Neural cell (in vitro differentiated cells): ENCODE results near the gene COBL. TPM values are rescaled to one million over a fixed set of nuclear protein-coding genes. Genes with fewer than 3 reads are reported as not detected.

Source experiments
- H2AFZ ChIP-seq: fragments of 200-600, 300-800 bp; sonication (generic), shearing (Covaris generic); 2 replicates; pipeline ENCODE4 v1.6.0; 2014; ENCODE audit warnings: low read depth, mild to moderate bottlenecking, antibody characterized with exemption, low read length, moderate library complexity
- H3F3A ChIP-seq: fragments of 200-600 bp; shearing (Covaris generic); 2 replicates; pipeline ENCODE4 v1.6.1; 2016; ENCODE audit warnings: mild to moderate bottlenecking, moderate library complexity, mixed read lengths, antibody characterized with exemption, low read length; ENCODE audit not compliant: insufficient read depth, poor library complexity, severe bottlenecking
- H3K27ac ChIP-seq: fragments of 200-600, 300-800 bp; sonication (generic), shearing (Covaris generic); 2 replicates; pipeline ENCODE4 v1.5.1; 2014; ENCODE audit warnings: mild to moderate bottlenecking, low read length, moderate library complexity
- H3K27me3 ChIP-seq: fragments of 300-800, 200-600 bp; sonication (generic), shearing (Covaris generic); 2 replicates; pipeline ENCODE4 v1.6.0; 2014; ENCODE audit warnings: mild to moderate bottlenecking, low read depth, low read length, moderate library complexity; ENCODE audit not compliant: insufficient read depth
- H3K36me3 ChIP-seq: fragments of 300-800, 200-600 bp; sonication (generic), shearing (Covaris generic); 2 replicates; pipeline ENCODE4 v1.5.1; 2014; ENCODE audit warnings: mild to moderate bottlenecking, antibody characterized with exemption, low read length, moderate library complexity; ENCODE audit not compliant: insufficient read depth
- H3K4me2 ChIP-seq: fragments of 300-800, 200-600 bp; sonication (generic), shearing (Covaris generic); 2 replicates; pipeline ENCODE4 v1.6.0; 2014; ENCODE audit warnings: mild to moderate bottlenecking, low read length
- H3K4me3 ChIP-seq: fragments of 300-800, 200-600 bp; sonication (generic), shearing (Covaris generic); 2 replicates; pipeline ENCODE4 v1.5.1; 2014; ENCODE audit warnings: mild to moderate bottlenecking, low read length, moderate library complexity
- H3K79me2 ChIP-seq: fragments of 200-600 bp; shearing (Covaris generic); replicated peaks from 2 replicates; pipeline ENCODE4 v1.6.0; 2014; ENCODE audit warnings: mild to moderate bottlenecking, low read length, moderate library complexity; ENCODE audit not compliant: insufficient read depth
- H3K9ac ChIP-seq: fragments of 300-800, 200-600 bp; sonication (generic), shearing (Covaris generic); 2 replicates; pipeline ENCODE4 v1.6.1; 2016; ENCODE audit warnings: mild to moderate bottlenecking, low read length, mixed read lengths
- H3K9me2 ChIP-seq: fragments of 200-600 bp; shearing (Covaris generic); 2 replicates; pipeline ENCODE4 v1.6.1; 2016; ENCODE audit warnings: mild to moderate bottlenecking, low read length, mixed read lengths; ENCODE audit not compliant: insufficient read depth
- H3K9me3 ChIP-seq: fragments of 200-600, 300-800 bp; sonication (generic), shearing (Covaris generic); 2 replicates; pipeline ENCODE4 v1.6.1; 2016; ENCODE audit warnings: mild to moderate bottlenecking, mixed run types, low read length, moderate library complexity, mixed read lengths
- H4K20me1 ChIP-seq: fragments of 200-600 bp; shearing (Covaris generic); 2 replicates; pipeline ENCODE4 v1.6.1; 2016; ENCODE audit warnings: mild to moderate bottlenecking, mixed run types; ENCODE audit not compliant: insufficient read depth
- EP300 ChIP-seq: fragments of 450-650 bp; conservative IDR thresholded peaks from 2 replicates; pipeline ENCODE4 v1.6.1; 2014; ENCODE audit warnings: antibody characterized with exemption, mild to moderate bottlenecking, moderate library complexity; ENCODE audit not compliant: poor library complexity, severe bottlenecking
- EZH2 ChIP-seq: fragments of 200-600, 300-800 bp; shearing (Covaris generic), sonication (generic); IDR thresholded peaks from 2 replicates; pipeline ENCODE4 v1.6.1; 2014; ENCODE audit warnings: antibody characterized with exemption, low read length, borderline replicate concordance, mild to moderate bottlenecking; ENCODE audit not compliant: insufficient read depth, poor library complexity, severe bottlenecking
- MXI1 ChIP-seq: fragments of 450-650 bp; conservative IDR thresholded peaks from 2 replicates; pipeline ENCODE4 v1.6.1; 2014; ENCODE audit warnings: antibody characterized with exemption, mild to moderate bottlenecking; ENCODE audit not compliant: poor library complexity, severe bottlenecking
- POLR2AphosphoS5 ChIP-seq: IDR thresholded peaks from 2 replicates; pipeline ENCODE4 v1.6.1; 2012
- RAD21 ChIP-seq: fragments of 450-650 bp; conservative IDR thresholded peaks from 2 replicates; pipeline ENCODE4 v1.6.1; 2014; ENCODE audit warnings: antibody characterized with exemption, mild to moderate bottlenecking, moderate library complexity
- SMC3 ChIP-seq: fragments of 450-650 bp; conservative IDR thresholded peaks from 2 replicates; pipeline ENCODE4 v1.6.1; 2014; ENCODE audit warnings: antibody characterized with exemption, mild to moderate bottlenecking, moderate library complexity; ENCODE audit not compliant: poor library complexity
- TAF1 ChIP-seq: IDR thresholded peaks from 2 replicates; pipeline ENCODE4 v1.6.1; 2012; ENCODE audit warnings: low read depth
- polyA plus RNA-seq: library from polyadenylated mRNA; depleted of rRNA; stranded (reverse); fragments of >200 nt; gene quantifications from 2 replicates; pipeline ENCODE4 v1.2.3, GENCODE V29; 2014
- TF ChIP-seq, protein P1 (sequence below): IDR thresholded peaks from 2 replicates; pipeline ENCODE4 v1.6.1; 2012; ENCODE audit warnings: borderline replicate concordance
- TF ChIP-seq, protein P2 (sequence below): fragments of 450-650 bp; IDR thresholded peaks from 2 replicates; pipeline ENCODE4 v1.5.1; 2014; ENCODE audit warnings: antibody characterized with exemption, mild to moderate bottlenecking, moderate library complexity; ENCODE audit not compliant: poor library complexity, severe bottlenecking

Gene COBL
- polyA plus RNA-seq, 1 donor from 2014 or later = 0.12 TPM

DNA sequence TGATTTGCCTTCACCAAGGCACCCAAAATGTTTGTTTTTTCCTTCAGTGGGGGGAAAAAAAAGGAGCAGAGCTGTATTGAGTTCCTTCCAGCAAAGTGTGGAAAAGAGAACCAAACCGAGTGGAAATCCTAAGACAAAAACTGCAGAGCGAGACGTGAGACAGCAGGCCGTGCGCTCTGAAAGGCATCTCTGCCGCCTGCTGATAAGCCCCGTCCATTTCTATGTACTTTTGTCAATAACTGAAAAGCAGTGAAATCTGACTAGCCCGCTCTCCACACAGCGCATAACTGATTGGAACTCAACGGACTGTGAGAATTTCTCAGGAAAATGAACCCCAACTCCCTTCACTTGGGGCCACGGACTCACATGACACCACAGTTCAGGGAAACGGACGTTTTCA lies 83.2 kb downstream of the COBL start:
- H3K27me3 ChIP-seq = no peaks in the 10 kb centered on the region
- H3K36me3 ChIP-seq = no peaks in the 10 kb centered on the region
- H3K27ac ChIP-seq = no peak overlapping the region
- H3F3A ChIP-seq = no peaks in the 10 kb centered on the region
- H3K79me2 ChIP-seq = no peaks in the 10 kb centered on the region
- no peaks in the 10 kb centered on the region for H4K20me1 ChIP-seq
- no peaks in the 10 kb centered on the region for H3K9me3 ChIP-seq
- H2AFZ ChIP-seq = no peak overlapping the region
- H3K9me2 ChIP-seq = no peaks in the 10 kb centered on the region
- H3K4me2 ChIP-seq = no peak overlapping the region
- TF ChIP-seq, protein P1, sequence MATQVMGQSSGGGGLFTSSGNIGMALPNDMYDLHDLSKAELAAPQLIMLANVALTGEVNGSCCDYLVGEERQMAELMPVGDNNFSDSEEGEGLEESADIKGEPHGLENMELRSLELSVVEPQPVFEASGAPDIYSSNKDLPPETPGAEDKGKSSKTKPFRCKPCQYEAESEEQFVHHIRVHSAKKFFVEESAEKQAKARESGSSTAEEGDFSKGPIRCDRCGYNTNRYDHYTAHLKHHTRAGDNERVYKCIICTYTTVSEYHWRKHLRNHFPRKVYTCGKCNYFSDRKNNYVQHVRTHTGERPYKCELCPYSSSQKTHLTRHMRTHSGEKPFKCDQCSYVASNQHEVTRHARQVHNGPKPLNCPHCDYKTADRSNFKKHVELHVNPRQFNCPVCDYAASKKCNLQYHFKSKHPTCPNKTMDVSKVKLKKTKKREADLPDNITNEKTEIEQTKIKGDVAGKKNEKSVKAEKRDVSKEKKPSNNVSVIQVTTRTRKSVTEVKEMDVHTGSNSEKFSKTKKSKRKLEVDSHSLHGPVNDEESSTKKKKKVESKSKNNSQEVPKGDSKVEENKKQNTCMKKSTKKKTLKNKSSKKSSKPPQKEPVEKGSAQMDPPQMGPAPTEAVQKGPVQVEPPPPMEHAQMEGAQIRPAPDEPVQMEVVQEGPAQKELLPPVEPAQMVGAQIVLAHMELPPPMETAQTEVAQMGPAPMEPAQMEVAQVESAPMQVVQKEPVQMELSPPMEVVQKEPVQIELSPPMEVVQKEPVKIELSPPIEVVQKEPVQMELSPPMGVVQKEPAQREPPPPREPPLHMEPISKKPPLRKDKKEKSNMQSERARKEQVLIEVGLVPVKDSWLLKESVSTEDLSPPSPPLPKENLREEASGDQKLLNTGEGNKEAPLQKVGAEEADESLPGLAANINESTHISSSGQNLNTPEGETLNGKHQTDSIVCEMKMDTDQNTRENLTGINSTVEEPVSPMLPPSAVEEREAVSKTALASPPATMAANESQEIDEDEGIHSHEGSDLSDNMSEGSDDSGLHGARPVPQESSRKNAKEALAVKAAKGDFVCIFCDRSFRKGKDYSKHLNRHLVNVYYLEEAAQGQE = no peak
- TF ChIP-seq, protein P2, sequence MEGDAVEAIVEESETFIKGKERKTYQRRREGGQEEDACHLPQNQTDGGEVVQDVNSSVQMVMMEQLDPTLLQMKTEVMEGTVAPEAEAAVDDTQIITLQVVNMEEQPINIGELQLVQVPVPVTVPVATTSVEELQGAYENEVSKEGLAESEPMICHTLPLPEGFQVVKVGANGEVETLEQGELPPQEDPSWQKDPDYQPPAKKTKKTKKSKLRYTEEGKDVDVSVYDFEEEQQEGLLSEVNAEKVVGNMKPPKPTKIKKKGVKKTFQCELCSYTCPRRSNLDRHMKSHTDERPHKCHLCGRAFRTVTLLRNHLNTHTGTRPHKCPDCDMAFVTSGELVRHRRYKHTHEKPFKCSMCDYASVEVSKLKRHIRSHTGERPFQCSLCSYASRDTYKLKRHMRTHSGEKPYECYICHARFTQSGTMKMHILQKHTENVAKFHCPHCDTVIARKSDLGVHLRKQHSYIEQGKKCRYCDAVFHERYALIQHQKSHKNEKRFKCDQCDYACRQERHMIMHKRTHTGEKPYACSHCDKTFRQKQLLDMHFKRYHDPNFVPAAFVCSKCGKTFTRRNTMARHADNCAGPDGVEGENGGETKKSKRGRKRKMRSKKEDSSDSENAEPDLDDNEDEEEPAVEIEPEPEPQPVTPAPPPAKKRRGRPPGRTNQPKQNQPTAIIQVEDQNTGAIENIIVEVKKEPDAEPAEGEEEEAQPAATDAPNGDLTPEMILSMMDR = no peak
- TF ChIP-seq POLR2AphosphoS5 (no peak), RAD21 (no peak), EP300 (no peak), MXI1 (no peak), TAF1 (no peak), EZH2 (no peak), SMC3 (no peak)
- H3K4me3 ChIP-seq = no peak overlapping the region
- H3K9ac ChIP-seq = no peak overlapping the region

DNA sequence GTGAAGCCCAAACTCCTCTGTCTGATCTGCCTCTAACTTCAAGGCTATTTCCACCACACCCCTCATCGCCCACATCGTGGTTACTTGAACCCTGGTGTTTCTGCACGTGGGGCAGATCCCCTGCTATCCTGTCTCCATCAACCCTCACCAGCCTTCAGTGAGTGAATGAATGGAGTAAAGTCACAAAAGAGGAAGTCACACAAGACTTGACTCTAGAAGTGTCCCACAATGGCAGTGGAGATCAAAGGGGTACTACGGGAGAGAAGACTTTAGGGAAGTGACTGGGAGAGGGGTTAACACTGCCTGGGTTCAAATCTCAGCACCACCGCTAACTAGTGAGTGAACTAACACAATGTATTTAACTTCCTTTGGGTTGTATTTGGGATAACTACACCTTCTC lies 85.9 kb downstream of the COBL start:
- Histone ChIP-seq H3K79me2 (no peaks in the 10 kb centered on the region), H4K20me1 (no peaks in the 10 kb centered on the region), H3K4me3 (no peak overlapping the region), H3F3A (no peaks in the 10 kb centered on the region), H3K27me3 (no peaks in the 10 kb centered on the region), H3K9me3 (no peaks in the 10 kb centered on the region), H2AFZ (no peak overlapping the region), H3K36me3 (no peaks in the 10 kb centered on the region), H3K9me2 (no peaks in the 10 kb centered on the region), H3K9ac (no peak overlapping the region), H3K4me2 (no peak overlapping the region), H3K27ac (no peak overlapping the region)
- TF ChIP-seq, protein P1 = no peak
- TF ChIP-seq EZH2 (no peak), SMC3 (no peak), TAF1 (no peak), EP300 (no peak), POLR2AphosphoS5 (no peak), RAD21 (no peak)
